HL-60 (cell line): Measurements from ENCODE around the gene XXYLT1.

Source experiments
- DNase-seq, 2 experiments: peaks; one replicate each; pipeline ENCODE4 v3.0.0-alpha.2; 2010 to 2020; ENCODE audit warnings: low read depth in 1 of 2, low spot score in 1 of 2
- H3K27ac ChIP-seq: fragments of 250-450 bp; sonication (Bioruptor Pico); replicated peaks from 2 replicates; pipeline ENCODE4 v1.5.1; 2020; ENCODE audit warnings: mild to moderate bottlenecking, moderate library complexity
- H3K27me3 ChIP-seq: fragments of 250-450 bp; sonication (Bioruptor Pico); 2 replicates; pipeline ENCODE4 v1.5.1; 2021; ENCODE audit warnings: mild to moderate bottlenecking, moderate library complexity; ENCODE audit not compliant: insufficient read depth, poor library complexity, severe bottlenecking
- H3K4me3 ChIP-seq: replicated peaks from 2 replicates; pipeline ENCODE4 v1.5.1; 2011; ENCODE audit warnings: mild to moderate bottlenecking, control low read depth, low read length; ENCODE audit not compliant: insufficient read depth
- GABPA ChIP-seq: IDR thresholded peaks from 2 replicates; pipeline ENCODE4 v1.6.1; 2012; ENCODE audit warnings: low read depth
- POLR2AphosphoS5 ChIP-seq: IDR thresholded peaks from 2 replicates; pipeline ENCODE4 v1.6.1; 2012; ENCODE audit warnings: low read depth
- SPI1 ChIP-seq: IDR thresholded peaks from 2 replicates; pipeline ENCODE4 v1.6.1; 2012; ENCODE audit warnings: low read depth, mild to moderate bottlenecking, borderline replicate concordance
- TF ChIP-seq, protein P1 (sequence below): IDR thresholded peaks from one replicate; pipeline ENCODE4 v1.5.1; 2011; ENCODE audit warnings: low read length, control low read depth, inconsistent platforms; ENCODE audit not compliant: insufficient read depth
- TF ChIP-seq, protein P2 (sequence below): IDR thresholded peaks from 2 replicates; pipeline ENCODE4 v1.6.1; 2012; ENCODE audit warnings: low read depth; ENCODE audit not compliant: insufficient replicate concordance

XXYLT1 gene

DNA sequence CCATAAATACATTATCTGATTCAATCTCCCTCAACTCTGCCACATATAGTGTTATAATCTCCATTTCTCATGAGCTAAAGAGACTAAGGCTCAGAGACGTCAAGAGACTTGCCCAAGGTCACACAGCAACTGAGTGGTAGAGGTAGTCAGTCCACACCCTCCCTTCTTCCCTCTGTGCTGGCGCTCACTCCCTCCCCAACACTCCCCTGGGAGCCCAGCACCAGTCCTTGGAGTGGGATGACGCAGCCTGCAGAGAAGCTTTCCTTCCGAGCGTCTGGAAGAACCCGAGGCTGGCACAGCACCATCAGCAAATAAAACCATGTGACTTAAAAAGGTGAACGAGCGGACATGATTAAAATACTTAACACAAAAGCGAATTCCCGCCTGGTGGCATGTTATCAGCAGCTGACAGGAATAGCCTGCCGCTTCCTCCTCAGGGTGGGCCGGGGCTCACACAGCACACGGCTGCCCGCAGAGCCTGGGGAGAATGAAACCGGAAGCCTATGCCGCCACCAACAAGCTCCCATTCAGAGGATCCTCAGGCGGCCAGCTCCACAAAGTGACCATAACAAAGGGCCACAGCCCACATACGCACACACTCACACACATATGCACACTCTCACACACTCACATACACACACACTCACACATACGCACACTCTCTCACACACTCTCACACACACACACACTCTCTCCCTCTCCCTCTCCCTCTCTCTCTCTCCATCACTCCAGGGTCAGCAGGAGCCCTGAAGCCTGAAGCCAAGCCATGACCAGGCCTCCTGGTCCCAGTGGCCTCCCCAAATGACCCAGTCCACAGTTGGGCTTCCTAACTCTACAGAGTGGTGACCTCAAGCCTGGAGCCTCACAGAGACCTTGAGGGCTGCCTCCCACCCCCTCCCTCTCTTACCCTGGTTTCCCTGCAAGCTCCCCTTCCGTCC, 120.5 kb downstream of the XXYLT1 start:
- Histone ChIP-seq H3K27me3 (no peaks in the 10 kb centered on the region), H3K4me3 (peak overlapping the region; percentile 15), H3K27ac (peak overlapping the region; percentile 21; the same call in 1 of the 2 replicates)
- no peak for TF ChIP-seq SPI1
- no peak for TF ChIP-seq POLR2AphosphoS5
- TF ChIP-seq, protein P1, sequence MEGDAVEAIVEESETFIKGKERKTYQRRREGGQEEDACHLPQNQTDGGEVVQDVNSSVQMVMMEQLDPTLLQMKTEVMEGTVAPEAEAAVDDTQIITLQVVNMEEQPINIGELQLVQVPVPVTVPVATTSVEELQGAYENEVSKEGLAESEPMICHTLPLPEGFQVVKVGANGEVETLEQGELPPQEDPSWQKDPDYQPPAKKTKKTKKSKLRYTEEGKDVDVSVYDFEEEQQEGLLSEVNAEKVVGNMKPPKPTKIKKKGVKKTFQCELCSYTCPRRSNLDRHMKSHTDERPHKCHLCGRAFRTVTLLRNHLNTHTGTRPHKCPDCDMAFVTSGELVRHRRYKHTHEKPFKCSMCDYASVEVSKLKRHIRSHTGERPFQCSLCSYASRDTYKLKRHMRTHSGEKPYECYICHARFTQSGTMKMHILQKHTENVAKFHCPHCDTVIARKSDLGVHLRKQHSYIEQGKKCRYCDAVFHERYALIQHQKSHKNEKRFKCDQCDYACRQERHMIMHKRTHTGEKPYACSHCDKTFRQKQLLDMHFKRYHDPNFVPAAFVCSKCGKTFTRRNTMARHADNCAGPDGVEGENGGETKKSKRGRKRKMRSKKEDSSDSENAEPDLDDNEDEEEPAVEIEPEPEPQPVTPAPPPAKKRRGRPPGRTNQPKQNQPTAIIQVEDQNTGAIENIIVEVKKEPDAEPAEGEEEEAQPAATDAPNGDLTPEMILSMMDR = no peak
- TF ChIP-seq, protein P2, sequence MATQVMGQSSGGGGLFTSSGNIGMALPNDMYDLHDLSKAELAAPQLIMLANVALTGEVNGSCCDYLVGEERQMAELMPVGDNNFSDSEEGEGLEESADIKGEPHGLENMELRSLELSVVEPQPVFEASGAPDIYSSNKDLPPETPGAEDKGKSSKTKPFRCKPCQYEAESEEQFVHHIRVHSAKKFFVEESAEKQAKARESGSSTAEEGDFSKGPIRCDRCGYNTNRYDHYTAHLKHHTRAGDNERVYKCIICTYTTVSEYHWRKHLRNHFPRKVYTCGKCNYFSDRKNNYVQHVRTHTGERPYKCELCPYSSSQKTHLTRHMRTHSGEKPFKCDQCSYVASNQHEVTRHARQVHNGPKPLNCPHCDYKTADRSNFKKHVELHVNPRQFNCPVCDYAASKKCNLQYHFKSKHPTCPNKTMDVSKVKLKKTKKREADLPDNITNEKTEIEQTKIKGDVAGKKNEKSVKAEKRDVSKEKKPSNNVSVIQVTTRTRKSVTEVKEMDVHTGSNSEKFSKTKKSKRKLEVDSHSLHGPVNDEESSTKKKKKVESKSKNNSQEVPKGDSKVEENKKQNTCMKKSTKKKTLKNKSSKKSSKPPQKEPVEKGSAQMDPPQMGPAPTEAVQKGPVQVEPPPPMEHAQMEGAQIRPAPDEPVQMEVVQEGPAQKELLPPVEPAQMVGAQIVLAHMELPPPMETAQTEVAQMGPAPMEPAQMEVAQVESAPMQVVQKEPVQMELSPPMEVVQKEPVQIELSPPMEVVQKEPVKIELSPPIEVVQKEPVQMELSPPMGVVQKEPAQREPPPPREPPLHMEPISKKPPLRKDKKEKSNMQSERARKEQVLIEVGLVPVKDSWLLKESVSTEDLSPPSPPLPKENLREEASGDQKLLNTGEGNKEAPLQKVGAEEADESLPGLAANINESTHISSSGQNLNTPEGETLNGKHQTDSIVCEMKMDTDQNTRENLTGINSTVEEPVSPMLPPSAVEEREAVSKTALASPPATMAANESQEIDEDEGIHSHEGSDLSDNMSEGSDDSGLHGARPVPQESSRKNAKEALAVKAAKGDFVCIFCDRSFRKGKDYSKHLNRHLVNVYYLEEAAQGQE = no peak
- TF ChIP-seq GABPA = no peak
- peak; percentile 26 to 28 for DNase-seq

DNA sequence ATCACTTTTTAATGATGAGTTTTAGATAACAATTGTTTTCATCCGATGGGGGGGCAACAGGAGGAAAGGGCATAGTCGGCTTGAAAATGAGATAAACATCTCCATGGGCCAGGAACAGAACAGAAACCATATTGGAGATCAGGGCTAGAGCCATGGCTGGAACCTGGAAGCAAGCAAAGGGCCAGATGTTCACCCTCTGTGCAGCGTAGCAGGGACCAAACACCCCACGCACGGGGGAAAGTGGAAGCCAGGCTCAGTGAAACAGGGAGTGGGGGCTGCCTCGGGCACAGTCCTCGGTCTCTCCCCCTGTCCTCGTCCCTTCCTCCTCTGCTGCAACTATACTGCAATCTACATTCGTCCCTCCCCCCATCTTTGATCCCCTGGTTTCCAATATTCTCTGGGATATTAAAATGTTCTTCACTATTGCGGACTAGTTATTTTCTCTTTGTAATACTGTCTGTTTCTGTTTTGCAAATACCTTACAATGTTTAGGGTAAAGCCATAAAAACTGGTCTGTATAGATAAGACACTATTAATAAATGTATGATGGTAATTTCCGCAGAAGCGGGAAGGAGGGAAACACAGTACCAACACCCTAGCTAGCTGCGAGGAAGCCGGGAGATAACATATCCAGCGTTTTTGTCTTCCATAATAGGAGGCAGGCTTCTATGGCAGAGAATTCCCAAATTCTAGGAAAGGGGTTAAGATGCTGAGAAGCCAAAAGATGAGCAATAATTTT, 121.5 kb downstream of the XXYLT1 start:
- H3K4me3 ChIP-seq = no peak overlapping the region
- no peaks in the 10 kb centered on the region for H3K27me3 ChIP-seq
- no peak for DNase-seq
- no peak overlapping the region for H3K27ac ChIP-seq
- TF ChIP-seq, protein P1 = no peak
- TF ChIP-seq POLR2AphosphoS5 = no peak
- TF ChIP-seq SPI1 = no peak
- TF ChIP-seq GABPA = no peak
- TF ChIP-seq, protein P2 = no peak

DNA sequence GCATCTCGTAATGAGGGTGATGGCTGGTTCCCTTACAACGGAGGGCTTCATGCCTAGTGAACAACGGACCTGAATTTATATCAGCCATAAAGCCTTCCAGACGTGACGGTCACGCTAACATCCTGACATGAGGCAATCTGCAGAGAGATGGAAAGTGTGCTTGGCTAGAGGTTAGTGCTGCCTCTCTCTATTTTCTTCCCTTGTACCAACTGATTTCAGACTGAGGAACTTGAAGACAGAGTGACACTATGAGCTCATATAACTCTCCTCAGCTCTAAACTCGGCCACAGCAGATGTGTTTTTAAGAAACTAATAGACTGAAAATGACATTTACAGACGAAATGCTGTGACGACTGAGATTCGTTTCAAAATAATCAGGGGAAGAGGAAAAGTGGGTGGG, 122.4 kb downstream of the XXYLT1 start:
- Histone ChIP-seq H3K27ac (no peak overlapping the region), H3K4me3 (no peak overlapping the region), H3K27me3 (no peaks in the 10 kb centered on the region)
- TF ChIP-seq POLR2AphosphoS5 (no peak), GABPA (no peak)
- TF ChIP-seq, protein P1 = no peak
- TF ChIP-seq, protein P2 = no peak
- DNase-seq = no peak
